Epithelial cell of esophagus (primary cell): ENCODE data around the gene NBAS.
A peak's percentile ranks its signal among the peaks of the same experiment; 100 is the strongest.

Experiments
- DNase-seq: peaks from one replicate; pipeline ENCODE4 v3.0.0; 2010; ENCODE audit warnings: low read depth
- H3K4me3 ChIP-seq: 2 replicates; pipeline ENCODE4 v1.5.1; 2011; ENCODE audit warnings: mild to moderate bottlenecking, low read length, control low read depth
- CTCF ChIP-seq: IDR thresholded peaks from 2 replicates; pipeline ENCODE4 v1.5.1; 2011; ENCODE audit warnings: low read depth, mild to moderate bottlenecking, low read length, control low read depth, inconsistent platforms; ENCODE audit not compliant: insufficient read depth; ENCODE audit errors: missing control alignments

NBAS gene

DNA sequence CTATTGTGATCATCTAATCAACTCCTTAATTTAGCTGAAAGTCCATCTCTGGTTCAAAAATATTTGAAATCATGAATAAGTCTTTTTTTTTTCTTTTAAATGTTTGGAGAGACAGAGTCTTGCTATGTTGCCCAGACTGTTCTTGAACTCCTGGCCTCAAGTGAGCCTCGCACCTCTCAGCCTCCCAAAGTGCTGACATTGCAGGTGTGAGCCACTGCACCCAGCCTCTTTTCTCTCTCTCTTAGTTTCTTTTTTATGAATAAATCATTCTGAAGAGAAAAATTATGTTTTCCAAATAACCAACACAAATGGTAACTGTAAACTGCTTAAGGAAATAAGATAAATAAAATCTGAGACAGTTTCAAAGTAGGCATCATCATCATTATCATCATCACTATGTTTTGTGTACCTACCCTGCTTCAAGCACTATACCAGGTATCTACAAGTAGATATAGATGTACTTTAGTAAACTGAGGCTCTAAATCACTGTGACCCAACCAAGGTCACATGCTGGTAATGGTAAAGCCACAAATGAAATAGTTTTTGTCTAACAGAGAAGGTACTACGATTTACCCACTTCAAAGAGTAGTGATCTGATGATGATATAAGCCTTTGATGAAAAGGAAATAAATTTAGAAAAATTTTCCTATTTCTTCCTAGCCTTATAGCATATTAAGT, 5.0 kb upstream of the NBAS start:
- no peak overlapping the region for H3K4me3 ChIP-seq
- no peak for DNase-seq
- no peak for TF ChIP-seq CTCF

- no peak for TF ChIP-seq CTCF
- DNase-seq: no peak
- H3K4me3 ChIP-seq: no peak overlapping the region
Observed at GRCh38 chr2:15565392-15565791, 4.3 kb upstream of the NBAS start.

DNA sequence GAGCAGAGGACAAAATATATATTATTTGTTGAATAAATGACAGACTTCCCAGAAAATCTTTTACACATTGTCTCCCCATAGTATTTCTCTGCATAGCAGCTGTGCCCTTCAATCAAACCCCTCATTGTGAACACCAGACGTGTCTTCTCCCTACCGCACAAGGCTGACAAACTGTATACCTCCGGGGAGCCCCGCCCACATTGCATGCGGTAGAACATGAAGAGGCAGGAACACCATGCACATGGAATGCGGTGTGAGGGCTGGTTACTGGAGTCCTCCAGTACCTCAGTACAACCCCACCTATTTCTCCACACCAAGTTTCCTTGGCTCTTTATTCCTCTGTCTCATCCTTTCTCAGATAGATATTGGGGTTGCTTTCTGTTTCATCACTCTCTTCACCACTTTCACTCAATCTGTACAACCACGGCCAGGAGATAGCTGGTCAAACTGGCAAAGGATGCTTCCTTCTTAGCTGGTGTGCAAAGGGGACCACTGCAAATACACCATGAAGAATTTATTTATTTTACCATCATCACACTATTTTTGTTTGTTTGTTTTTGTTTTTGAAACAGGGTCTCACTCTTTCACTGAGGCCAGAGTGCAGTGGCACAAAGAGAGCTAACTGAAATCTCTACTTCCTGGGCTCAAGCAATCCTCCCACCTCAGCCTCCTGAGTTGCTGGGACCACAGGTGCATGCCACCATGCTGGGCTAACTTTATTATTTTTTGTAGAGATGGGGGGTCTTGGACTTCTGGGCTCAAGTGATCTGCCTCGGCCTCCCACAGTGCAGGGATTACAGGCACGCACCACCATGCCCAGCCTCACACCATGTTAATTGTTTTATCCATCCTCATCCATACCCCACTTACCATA, 2.3 kb upstream of the NBAS start:
- H3K4me3 ChIP-seq: no peak overlapping the region
- TF ChIP-seq CTCF: no peak
- peak; percentile 82 for DNase-seq

GRCh38 chr2:15562354-15563031, 1.4 kb upstream of the NBAS start:
- DNase-seq: no peak
- no peak overlapping the region for H3K4me3 ChIP-seq
- TF ChIP-seq CTCF: no peak

DNA sequence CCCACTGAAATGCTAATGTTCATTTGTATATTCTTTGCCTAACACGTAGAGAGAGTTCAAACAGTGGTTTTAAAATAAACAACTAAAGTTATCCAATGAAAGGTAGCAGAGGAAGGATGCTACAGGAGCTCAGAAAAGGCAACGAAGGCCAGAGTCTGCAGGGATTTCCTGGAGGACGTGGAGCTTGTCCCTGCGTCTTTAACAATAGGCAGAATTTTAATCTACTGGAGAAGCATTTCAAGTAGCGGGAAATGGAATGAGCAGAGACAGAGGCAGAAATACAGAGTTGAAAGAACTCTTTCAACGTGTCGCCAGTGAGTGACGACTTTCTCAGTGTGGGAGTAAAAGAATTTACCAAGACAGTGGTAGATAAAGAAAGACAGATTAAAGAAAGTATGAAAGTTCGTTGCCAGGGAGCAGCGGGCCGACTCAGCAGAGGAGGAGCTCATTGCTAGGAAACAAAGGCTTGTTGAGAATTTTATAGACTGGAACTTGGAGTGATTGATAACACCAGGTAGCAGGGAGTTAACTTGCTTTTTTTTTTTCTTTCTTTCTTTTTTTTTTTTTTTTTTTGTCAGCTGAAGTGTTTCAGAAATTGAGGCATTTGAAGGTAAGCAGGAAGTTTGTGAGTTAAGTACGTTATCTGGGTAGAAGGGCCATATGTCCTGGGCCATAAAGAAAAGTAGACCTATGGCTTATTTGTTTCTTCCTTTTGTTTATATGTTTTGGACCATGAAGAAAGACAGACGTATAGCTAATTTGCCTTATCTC, 625 bp upstream of the NBAS start:
- no peak for DNase-seq
- no peak for TF ChIP-seq CTCF
- peak overlapping the region; percentile 89 for H3K4me3 ChIP-seq

DNA sequence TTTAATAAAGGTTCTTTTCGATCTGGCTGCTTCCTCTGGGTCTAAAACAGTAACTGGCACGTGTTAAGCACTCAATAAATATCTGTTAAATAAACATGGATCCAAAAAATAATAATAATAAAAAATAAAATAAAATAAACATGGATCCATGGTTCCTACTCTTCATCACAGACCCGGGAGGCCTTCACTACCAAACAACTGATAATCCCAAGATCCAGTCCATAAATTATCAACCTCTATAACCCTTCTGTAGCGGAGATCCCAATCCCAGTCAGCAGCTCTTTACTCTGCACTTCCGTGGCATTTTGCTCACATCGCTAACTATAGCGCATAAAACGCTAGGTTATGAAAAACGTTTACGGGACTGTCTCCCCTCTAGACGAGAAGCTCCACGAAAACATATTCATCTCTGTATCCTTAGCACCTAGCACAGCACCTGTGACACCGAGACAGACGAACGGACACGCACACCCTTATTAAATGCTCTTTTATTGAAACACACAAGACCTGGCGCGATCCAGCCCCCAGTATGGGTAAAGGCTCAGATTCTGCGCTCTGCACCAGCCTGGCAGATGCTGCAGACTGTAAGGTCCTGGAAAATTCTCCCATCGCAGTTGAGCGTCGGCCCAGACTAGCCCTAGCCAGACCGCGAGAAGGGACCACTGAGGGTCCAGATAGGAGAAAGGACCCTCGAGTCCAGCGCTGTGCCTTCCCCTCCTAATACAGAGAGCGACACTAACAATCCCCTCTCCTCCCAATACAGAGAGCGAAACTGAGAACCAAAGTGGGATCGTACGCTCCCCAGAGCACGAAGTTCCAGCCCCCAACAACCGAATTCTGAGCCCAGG, 770 bp downstream of the NBAS start:
- no peak for TF ChIP-seq CTCF
- H3K4me3 ChIP-seq: peak overlapping the region; percentile 89
- peak; percentile 32 for DNase-seq
